AG04450 (cell line): ENCODE data around the gene AMELX. TPM values are rescaled to one million over a fixed set of nuclear protein-coding genes. Genes with fewer than 3 reads are reported as not detected.

Experiments
- CTCF ChIA-PET: fragments of 300-600, 350-600 bp; formaldehyde crosslinking; extraction: SDS; loops from one replicate; lab custom pipeline; 2022; ENCODE audit warnings: antibody characterized with exemption, inconsistent platforms; lab: Charles Lee
- POLR2A ChIA-PET: fragments of 350-600 bp; formaldehyde crosslinking; extraction: SDS; loops from one replicate; lab custom pipeline; 2021; ENCODE audit warnings: antibody characterized with exemption, inconsistent platforms; lab: Yijun Ruan, JAX
- DNase-seq: peaks from one replicate; pipeline ENCODE4 v3.0.0-alpha.2; 2011; ENCODE audit warnings: low read depth, low spot score
- H3K27ac ChIP-seq: one replicate; pipeline ENCODE4 v1.5.1; 2012; ENCODE audit warnings: low read depth, low read length, control low read depth
- H3K27me3 ChIP-seq: one replicate; pipeline ENCODE4 v1.6.0; 2012; ENCODE audit warnings: low read length; ENCODE audit not compliant: control insufficient read depth, insufficient read depth
- H3K4me3 ChIP-seq: 2 replicates; pipeline ENCODE4 v1.5.1; 2011; ENCODE audit warnings: mild to moderate bottlenecking, low read depth, low read length, control low read depth
- H3K9me3 ChIP-seq: 2 replicates; pipeline ENCODE4 v1.5.1; 2012; ENCODE audit warnings: low read length; ENCODE audit not compliant: control insufficient read depth, insufficient read depth
- CTCF ChIP-seq: IDR thresholded peaks from 2 replicates; pipeline ENCODE4 v1.5.1; 2011; ENCODE audit warnings: low read depth, low read length, control low read depth, inconsistent platforms
- polyA plus RNA-seq: library from polyadenylated mRNA; depleted of rRNA; stranded (reverse); fragments of >200 nt; gene quantifications from 2 replicates; pipeline ENCODE4 v1.2.3, GENCODE V29; 2011

The AMELX gene
- polyA plus RNA-seq, 1 experiment: not detected

- DNase-seq: no peak
- no peak overlapping the region for H3K4me3 ChIP-seq
- no peaks in the 10 kb centered on the region for H3K9me3 ChIP-seq
- H3K27ac ChIP-seq: no peak overlapping the region
- ChIA-PET CTCF (no interaction called here), POLR2A (no interaction called here)
- H3K27me3 ChIP-seq: no peaks in the 10 kb centered on the region
- no peak for TF ChIP-seq CTCF
Measured at GRCh38 chrX:11331788-11332187, 38.6 kb downstream of the AMELX start.

GRCh38 chrX:11334165-11334564 is 41.0 kb downstream of the AMELX start:
- ChIA-PET POLR2A (no interaction called here), CTCF (no interaction called here)
- no peak for DNase-seq
- TF ChIP-seq CTCF: no peak
- Histone ChIP-seq H3K4me3 (no peak overlapping the region), H3K27me3 (no peaks in the 10 kb centered on the region), H3K9me3 (no peaks in the 10 kb centered on the region), H3K27ac (no peak overlapping the region)

GRCh38 chrX:11336201-11336600 is 43.0 kb downstream of the AMELX start:
- POLR2A ChIA-PET: no interaction called here
- Histone ChIP-seq H3K27ac (no peak overlapping the region), H3K27me3 (no peaks in the 10 kb centered on the region), H3K9me3 (no peaks in the 10 kb centered on the region), H3K4me3 (no peak overlapping the region)
- TF ChIP-seq CTCF: no peak
- no peak for DNase-seq
- CTCF ChIA-PET: no interaction called here

- no peak overlapping the region for H3K4me3 ChIP-seq
- H3K27me3 ChIP-seq: no peaks in the 10 kb centered on the region
- DNase-seq: no peak
- H3K27ac ChIP-seq: no peak overlapping the region
- TF ChIP-seq CTCF: no peak
- POLR2A ChIA-PET: interaction anchor here (0.6 kb wide), 1 partner anchor 65 kb away, joined by 3 read pairs; no protein-coding TSS in a partner anchor
- CTCF ChIA-PET: no interaction called here
- H3K9me3 ChIP-seq: no peaks in the 10 kb centered on the region
Measured at GRCh38 chrX:11337292-11338009, 44.2 kb downstream of the AMELX start.

- ChIA-PET CTCF (interaction anchor here (0.7 kb wide), 1 partner anchor 40 kb away, joined by 3 read pairs; no protein-coding TSS in a partner anchor), POLR2A (interaction anchor here (0.6 kb wide), 3 partner anchors 96 to 196 kb away, joined by 3 to 6 read pairs (median 4); no protein-coding TSS in a partner anchor)
- TF ChIP-seq CTCF: no peak
- DNase-seq: no peak
- Histone ChIP-seq H3K4me3 (no peak overlapping the region), H3K27ac (no peak overlapping the region), H3K27me3 (no peaks in the 10 kb centered on the region), H3K9me3 (no peaks in the 10 kb centered on the region)
Measured at GRCh38 chrX:11341274-11342201, 48.3 kb downstream of the AMELX start.
